ENCODE measurements around the gene GATB.

DNA sequence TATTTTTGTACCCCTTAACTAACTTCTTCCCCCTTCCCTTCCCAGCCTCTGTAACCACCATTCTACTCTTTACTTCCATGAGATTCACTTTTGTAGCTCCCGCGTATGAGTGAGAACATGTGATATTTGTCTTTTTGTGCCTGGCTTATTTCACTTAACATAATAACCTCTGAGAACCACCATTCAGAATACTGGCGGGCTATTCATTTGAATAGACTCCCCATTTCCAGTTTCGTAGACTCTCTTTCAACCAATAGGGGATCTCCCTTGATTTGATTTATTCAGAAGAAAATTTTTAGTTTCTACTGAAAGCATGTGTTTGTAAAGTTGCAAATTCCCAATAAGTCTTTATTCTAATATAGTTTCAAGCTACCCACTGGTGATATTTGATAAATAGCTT, 117.2 kb downstream of the GATB start:
- TF ChIP-seq, protein P1, sequence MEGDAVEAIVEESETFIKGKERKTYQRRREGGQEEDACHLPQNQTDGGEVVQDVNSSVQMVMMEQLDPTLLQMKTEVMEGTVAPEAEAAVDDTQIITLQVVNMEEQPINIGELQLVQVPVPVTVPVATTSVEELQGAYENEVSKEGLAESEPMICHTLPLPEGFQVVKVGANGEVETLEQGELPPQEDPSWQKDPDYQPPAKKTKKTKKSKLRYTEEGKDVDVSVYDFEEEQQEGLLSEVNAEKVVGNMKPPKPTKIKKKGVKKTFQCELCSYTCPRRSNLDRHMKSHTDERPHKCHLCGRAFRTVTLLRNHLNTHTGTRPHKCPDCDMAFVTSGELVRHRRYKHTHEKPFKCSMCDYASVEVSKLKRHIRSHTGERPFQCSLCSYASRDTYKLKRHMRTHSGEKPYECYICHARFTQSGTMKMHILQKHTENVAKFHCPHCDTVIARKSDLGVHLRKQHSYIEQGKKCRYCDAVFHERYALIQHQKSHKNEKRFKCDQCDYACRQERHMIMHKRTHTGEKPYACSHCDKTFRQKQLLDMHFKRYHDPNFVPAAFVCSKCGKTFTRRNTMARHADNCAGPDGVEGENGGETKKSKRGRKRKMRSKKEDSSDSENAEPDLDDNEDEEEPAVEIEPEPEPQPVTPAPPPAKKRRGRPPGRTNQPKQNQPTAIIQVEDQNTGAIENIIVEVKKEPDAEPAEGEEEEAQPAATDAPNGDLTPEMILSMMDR (conservative IDR thresholded peaks at IDR 0.05; ENCODE audit: low read depth, low read length) = no peak
- TF ChIP-seq EZH2phosphoT487 (IDR thresholded peaks at IDR 0.05; ENCODE audit: borderline replicate concordance, low read length) (no peak), EZH2 (IDR thresholded peaks at IDR 0.05; ENCODE audit: low read length, unreplicated experiment) (no peak)
